ENCODE data around the gene ATG14. TPM values are rescaled to one million over a fixed set of nuclear protein-coding genes. Genes with fewer than 3 reads are reported as not detected.

ATG14 gene, protein sequence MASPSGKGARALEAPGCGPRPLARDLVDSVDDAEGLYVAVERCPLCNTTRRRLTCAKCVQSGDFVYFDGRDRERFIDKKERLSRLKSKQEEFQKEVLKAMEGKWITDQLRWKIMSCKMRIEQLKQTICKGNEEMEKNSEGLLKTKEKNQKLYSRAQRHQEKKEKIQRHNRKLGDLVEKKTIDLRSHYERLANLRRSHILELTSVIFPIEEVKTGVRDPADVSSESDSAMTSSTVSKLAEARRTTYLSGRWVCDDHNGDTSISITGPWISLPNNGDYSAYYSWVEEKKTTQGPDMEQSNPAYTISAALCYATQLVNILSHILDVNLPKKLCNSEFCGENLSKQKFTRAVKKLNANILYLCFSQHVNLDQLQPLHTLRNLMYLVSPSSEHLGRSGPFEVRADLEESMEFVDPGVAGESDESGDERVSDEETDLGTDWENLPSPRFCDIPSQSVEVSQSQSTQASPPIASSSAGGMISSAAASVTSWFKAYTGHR
- total RNA-seq: 9.7 and 10.8 TPM in 2 replicates

DNA sequence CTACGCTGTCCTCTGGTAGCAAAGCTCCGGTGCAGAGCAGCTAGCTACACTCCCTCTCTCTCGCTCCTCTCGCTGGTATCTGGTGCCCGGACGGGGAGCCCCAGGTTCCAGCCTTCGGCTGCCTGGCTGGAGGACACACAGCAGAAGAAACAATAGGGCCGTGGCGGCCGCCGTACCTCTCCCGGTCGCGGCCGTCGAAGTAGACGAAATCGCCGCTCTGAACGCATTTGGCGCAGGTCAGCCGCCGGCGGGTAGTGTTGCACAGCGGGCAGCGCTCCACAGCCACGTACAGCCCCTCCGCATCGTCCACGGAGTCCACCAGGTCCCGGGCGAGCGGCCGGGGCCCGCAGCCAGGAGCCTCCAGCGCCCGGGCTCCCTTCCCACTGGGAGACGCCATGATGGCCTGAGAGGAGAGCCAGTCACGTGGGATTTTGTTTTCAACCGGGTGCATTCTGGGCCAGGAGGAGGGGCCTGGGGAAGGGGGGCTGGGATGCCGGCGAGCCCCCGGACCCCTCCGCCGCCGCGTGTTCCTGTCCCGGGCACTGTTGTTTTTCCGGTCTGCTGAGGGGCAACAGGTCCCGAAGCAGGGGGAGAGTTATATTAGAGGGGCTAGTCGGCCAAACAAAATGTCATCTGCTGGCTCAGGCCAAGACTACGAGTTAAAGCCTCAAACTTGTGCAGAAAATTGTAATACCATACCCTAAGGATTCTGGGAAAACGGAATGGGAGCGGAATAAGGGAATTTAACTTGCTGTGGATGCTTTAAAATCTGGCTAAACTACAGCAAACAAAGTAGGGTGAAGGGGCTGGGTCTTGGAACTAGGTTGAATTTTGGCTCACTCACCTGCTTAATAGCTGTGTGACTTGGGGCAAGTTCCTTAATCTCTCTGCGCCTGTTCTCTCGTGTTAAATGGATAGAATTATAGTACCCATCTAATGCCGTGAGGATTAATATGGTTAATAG is at the start of gene ATG14:
TSS of gene ATG14 (minus strand) at position 405 of the 964 bp plus-strand sequence. CDS start at position 397, 8 bp downstream.

DNA sequence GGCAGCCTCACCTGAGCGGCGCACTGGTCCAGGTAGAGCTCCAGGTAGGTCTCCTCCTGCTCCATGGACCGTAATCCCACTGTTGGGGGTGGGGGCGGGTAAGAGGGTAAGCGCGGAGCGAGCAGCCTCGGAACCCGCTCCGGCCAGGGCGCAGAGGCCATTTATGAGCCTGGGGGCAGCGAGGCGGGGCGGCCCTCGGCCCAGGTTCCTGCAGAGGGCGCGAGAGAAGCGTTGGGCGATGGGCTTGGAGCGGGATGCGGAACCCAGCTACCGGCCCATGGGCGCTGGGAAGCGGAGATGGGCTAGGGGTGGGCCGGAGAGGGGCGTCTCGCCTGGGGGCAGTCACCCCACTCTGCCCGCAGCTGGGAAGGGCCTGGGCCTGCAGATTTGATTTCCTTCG is 28.8 kb upstream of the ATG14 start, which contains the start of gene TBPL2:
TSS of gene TBPL2 (minus strand) at position 232 of the 400 bp plus-strand sequence. CDS start at position 65, 167 bp downstream.

Other genes with a start within 250 kb of the ATG14 start
- 1.6 and 2.6 TPM in 2 replicates for gene DLGAP5, start 220.2 kb downstream of the ATG14 start, total RNA-seq
- 8.1 and 8.4 TPM in 2 replicates for gene FBXO34, start 140.4 kb downstream of the ATG14 start, total RNA-seq
- gene TBPL2, start 28.8 kb upstream of the ATG14 start, total RNA-seq: not detected in 2 replicates
- 86.1 and 90.0 TPM in 2 replicates for gene KTN1, start 168.4 kb upstream of the ATG14 start, total RNA-seq